ENCODE measurements around the gene DPYD.

DPYD gene

GRCh38 chr1:97599447-97599846 is 321.4 kb downstream of the DPYD start:
- H3K9me3 ChIP-seq (ENCODE audit: low read length) = no peaks in the 10 kb centered on the region
- no peak overlapping the region for H3K4me2 ChIP-seq (ENCODE audit: low read length)
- no peak overlapping the region for H3K27ac ChIP-seq (ENCODE audit: low read depth, low read length, poor library complexity, severe bottlenecking)
- H3K4me3 ChIP-seq (ENCODE audit: low read depth, low read length, poor library complexity, severe bottlenecking) = no peak overlapping the region
- H3K9me2 ChIP-seq (ENCODE audit: low read depth, low read length) = no peaks in the 10 kb centered on the region
- TF ChIP-seq EZH2 (IDR thresholded peaks at IDR 0.05; ENCODE audit: borderline replicate concordance, low read length) (no peak), CTCF (IDR thresholded peaks at IDR 0.05; ENCODE audit: low read length) (no peak)
- H3K79me2 ChIP-seq (ENCODE audit: insufficient read depth, low read length) = no peaks in the 10 kb centered on the region
- no peak overlapping the region for H3K9ac ChIP-seq (ENCODE audit: low read length)
- no peaks in the 10 kb centered on the region for H3F3A ChIP-seq (ENCODE audit: insufficient read depth, low read length)
- H2AFZ ChIP-seq (ENCODE audit: low read length) = no peak overlapping the region
- no peaks in the 10 kb centered on the region for H3K36me3 ChIP-seq (ENCODE audit: insufficient read depth, low read length)
- no peaks in the 10 kb centered on the region for H4K20me1 ChIP-seq (ENCODE audit: insufficient read depth, low read length)
- no peaks in the 10 kb centered on the region for H3K27me3 ChIP-seq (ENCODE audit: insufficient read depth, low read length)
- peaks cover 15% of the 10 kb centered on the region for H3K4me1 ChIP-seq (ENCODE audit: insufficient read depth, low read length, severe bottlenecking)

GRCh38 chr1:97593192-97593591 is 327.6 kb downstream of the DPYD start:
- H3K9me3 ChIP-seq (ENCODE audit: low read length) = no peaks in the 10 kb centered on the region

GRCh38 chr1:97588772-97589171 is 332.1 kb downstream of the DPYD start:
- TF ChIP-seq CTCF (IDR thresholded peaks at IDR 0.05; ENCODE audit: low read length) = no peak
- H3K27me3 ChIP-seq (ENCODE audit: insufficient read depth, low read length) = no peaks in the 10 kb centered on the region

More at GRCh38 chr1:97593192-97593591, 327.6 kb downstream of the DPYD start:
- Histone ChIP-seq H3K36me3 (ENCODE audit: insufficient read depth, low read length) (no peaks in the 10 kb centered on the region), H3K9me2 (ENCODE audit: low read depth, low read length) (no peaks in the 10 kb centered on the region), H3K27me3 (ENCODE audit: insufficient read depth, low read length) (no peaks in the 10 kb centered on the region), H3K4me2 (ENCODE audit: low read length) (no peak overlapping the region), H3K4me3 (ENCODE audit: low read depth, low read length, poor library complexity, severe bottlenecking) (no peak overlapping the region), H3K27ac (ENCODE audit: low read depth, low read length, poor library complexity, severe bottlenecking) (no peak overlapping the region), H3K4me1 (ENCODE audit: insufficient read depth, low read length, severe bottlenecking) (no peaks in the 10 kb centered on the region), H3F3A (ENCODE audit: insufficient read depth, low read length) (no peaks in the 10 kb centered on the region), H4K20me1 (ENCODE audit: insufficient read depth, low read length) (no peaks in the 10 kb centered on the region), H2AFZ (ENCODE audit: low read length) (no peak overlapping the region), H3K79me2 (ENCODE audit: insufficient read depth, low read length) (no peaks in the 10 kb centered on the region), H3K9ac (ENCODE audit: low read length) (no peak overlapping the region)
- no peak for TF ChIP-seq CTCF (IDR thresholded peaks at IDR 0.05; ENCODE audit: low read length)
- TF ChIP-seq EZH2 (IDR thresholded peaks at IDR 0.05; ENCODE audit: borderline replicate concordance, low read length) = no peak

More at GRCh38 chr1:97588772-97589171, 332.1 kb downstream of the DPYD start:
- Histone ChIP-seq H4K20me1 (ENCODE audit: insufficient read depth, low read length) (no peaks in the 10 kb centered on the region), H3K36me3 (ENCODE audit: insufficient read depth, low read length) (no peaks in the 10 kb centered on the region), H3K4me3 (ENCODE audit: low read depth, low read length, poor library complexity, severe bottlenecking) (no peak overlapping the region), H3K9ac (ENCODE audit: low read length) (no peak overlapping the region), H3K9me2 (ENCODE audit: low read depth, low read length) (no peaks in the 10 kb centered on the region), H2AFZ (ENCODE audit: low read length) (no peak overlapping the region), H3F3A (ENCODE audit: insufficient read depth, low read length) (no peaks in the 10 kb centered on the region), H3K79me2 (ENCODE audit: insufficient read depth, low read length) (no peaks in the 10 kb centered on the region), H3K9me3 (ENCODE audit: low read length) (no peaks in the 10 kb centered on the region), H3K4me2 (ENCODE audit: low read length) (no peak overlapping the region), H3K4me1 (ENCODE audit: insufficient read depth, low read length, severe bottlenecking) (no peaks in the 10 kb centered on the region), H3K27ac (ENCODE audit: low read depth, low read length, poor library complexity, severe bottlenecking) (no peak overlapping the region)

All from OCI-LY1 (cell line).